SK-N-SH (cell line): ENCODE data around the gene ALG9. TPM values are rescaled to one million over a fixed set of nuclear protein-coding genes. Genes with fewer than 3 reads are reported as not detected.
"Not testable (repeated sequence)": the region's sequence is repeated elsewhere in the genome, so short reads cannot be mapped to it uniquely, and the experiment has no call there.

ENCODE experiments used
- CTCF ChIA-PET: fragments of 300-600, 350-600 bp; formaldehyde crosslinking; extraction: SDS; loops from one replicate; lab custom pipeline; 2021; lab: Yijun Ruan, JAX
- POLR2A ChIA-PET: fragments of 350-600 bp; sonication (Branson Sonifier 250); formaldehyde crosslinking; extraction: SDS; loops from one replicate; lab custom pipeline; 2020; ENCODE audit warnings: antibody characterized with exemption, inconsistent platforms; lab: Yijun Ruan, JAX
- DNase-seq: peaks from one replicate; pipeline ENCODE4 v3.0.0; 2012
- H2AFZ ChIP-seq: fragments of 200-600 bp; sonication (generic); 2 replicates; pipeline ENCODE4 v1.8.1; 2016; ENCODE audit warnings: antibody characterized with exemption, mild to moderate bottlenecking, low read depth
- H3F3A ChIP-seq: fragments of 200-600 bp; sonication (generic); replicated peaks from 2 replicates; pipeline ENCODE3; 2016; ENCODE audit warnings: antibody characterized with exemption, mild to moderate bottlenecking; ENCODE audit not compliant: insufficient read depth
- H3K27ac ChIP-seq, 2 experiments: fragments of 200-500 bp in 1 of 2; fragments of 200-600 bp in 1 of 2; sonication (Bioruptor generic) in 1 of 2; sonication (generic), shearing (Covaris generic) in 1 of 2; 2 replicates each; pipeline versions ENCODE4 v1.5.1 to v1.6.1; 2014 to 2016; ENCODE audit warnings: low read depth in 2 of 2, inconsistent platforms in 1 of 2, low read length in 1 of 2, mild to moderate bottlenecking in 1 of 2, mixed read lengths in 1 of 2
- H3K27me3 ChIP-seq: fragments of 200-600 bp; sonication (generic), shearing (Covaris generic); 2 replicates; pipeline ENCODE4 v1.6.1; 2016; ENCODE audit warnings: mixed run types; ENCODE audit not compliant: insufficient read depth
- H3K36me3 ChIP-seq, 2 experiments: fragments of 200-500 bp in 1 of 2; fragments of 200-600 bp in 1 of 2; sonication (Bioruptor generic) in 1 of 2; sonication (generic) in 1 of 2; replicated peaks in 1 of 2; 2 replicates each; pipeline versions ENCODE3 to v1.5.1; 2014 to 2016; ENCODE audit warnings: low read length in 1 of 2, mild to moderate bottlenecking in 1 of 2; ENCODE audit not compliant: insufficient read depth in 2 of 2, control insufficient read depth in 1 of 2
- H3K4me1 ChIP-seq, 2 experiments: fragments of 200-500 bp in 1 of 2; fragments of 200-600 bp in 1 of 2; sonication (Bioruptor generic) in 1 of 2; sonication (generic), shearing (Covaris generic) in 1 of 2; 2 replicates each; pipeline versions ENCODE4 v1.5.1 to v1.6.1; 2014 to 2016; ENCODE audit warnings: low read depth in 1 of 2, low read length in 1 of 2, mixed run types in 1 of 2; ENCODE audit not compliant: insufficient read depth in 2 of 2, control insufficient read depth in 1 of 2
- H3K4me2 ChIP-seq: fragments of 200-600 bp; sonication (generic), shearing (Covaris generic); 2 replicates; pipeline ENCODE4 v1.6.1; 2017; ENCODE audit warnings: mixed run types
- H3K4me3 ChIP-seq, 2 experiments: fragments of 200-500 bp in 1 of 2; fragments of 200-600 bp in 1 of 2; sonication (Bioruptor generic) in 1 of 2; sonication (generic), shearing (Covaris generic) in 1 of 2; 2 replicates each; pipeline versions ENCODE4 v1.5.1 to v1.8.1; 2014 to 2016; ENCODE audit warnings: low read depth in 2 of 2, inconsistent platforms in 1 of 2, low read length in 1 of 2, mild to moderate bottlenecking in 1 of 2, mixed read lengths in 1 of 2, moderate library complexity in 1 of 2
- H3K79me2 ChIP-seq: fragments of 200-600 bp; sonication (generic); 2 replicates; pipeline ENCODE4 v1.8.1; 2017; ENCODE audit warnings: mild to moderate bottlenecking; ENCODE audit not compliant: insufficient read depth
- H3K9ac ChIP-seq: fragments of 200-600 bp; sonication (generic); 2 replicates; pipeline ENCODE4 v1.6.1; 2017; ENCODE audit warnings: mixed run types
- H3K9me2 ChIP-seq: fragments of 200-600 bp; sonication (generic); 2 replicates; pipeline ENCODE4 v1.6.1; 2017; ENCODE audit warnings: mixed run types
- H3K9me3 ChIP-seq: fragments of 200-600 bp; sonication (generic); 2 replicates; pipeline ENCODE4 v1.6.1; 2017; ENCODE audit warnings: mixed run types, mild to moderate bottlenecking, moderate library complexity
- H4K20me1 ChIP-seq: fragments of 200-600 bp; sonication (generic); 2 replicates; pipeline ENCODE4 v1.6.1; 2017; ENCODE audit warnings: mild to moderate bottlenecking, mixed run types; ENCODE audit not compliant: insufficient read depth
- CHD2 ChIP-seq: fragments of 150-350 bp; IDR thresholded peaks from 2 replicates; pipeline ENCODE4 v1.6.1; 2018; ENCODE audit warnings: low read length; ENCODE audit not compliant: partially characterized antibody
- EP300 ChIP-seq, 2 experiments: IDR thresholded peaks; 2 replicates each; pipeline versions ENCODE4 v1.4.0 to v1.6.1; 2012; ENCODE audit warnings: borderline replicate concordance in 1 of 2, low read depth in 1 of 2, low read length in 1 of 2
- EZH2phosphoT487 ChIP-seq: fragments of 200-600 bp; sonication (generic); IDR thresholded peaks from 2 replicates; pipeline ENCODE4 v1.6.1; 2017; ENCODE audit warnings: low read depth, mixed run types, mild to moderate bottlenecking, antibody characterized with exemption, moderate library complexity, borderline replicate concordance
- GATA2 ChIP-seq: sonication (generic); formaldehyde crosslinking; IDR thresholded peaks from 2 replicates; pipeline ENCODE4 v1.5.0; 2020; ENCODE audit warnings: mild to moderate bottlenecking, missing genetic modification reagents
- JUND ChIP-seq: IDR thresholded peaks from 2 replicates; pipeline ENCODE4 v1.4.0; 2012
- MEF2A ChIP-seq: IDR thresholded peaks from 2 replicates; pipeline ENCODE4 v1.4.0; 2012; ENCODE audit warnings: low read depth, borderline replicate concordance
- NRF1 ChIP-seq: IDR thresholded peaks from 2 replicates; pipeline ENCODE4 v1.6.1; 2012; ENCODE audit warnings: low read depth, mild to moderate bottlenecking, low read length
- PBX3 ChIP-seq: IDR thresholded peaks from 2 replicates; pipeline ENCODE4; 2012
- REST ChIP-seq: IDR thresholded peaks from 2 replicates; pipeline ENCODE4 v1.6.1; 2012; ENCODE audit warnings: mild to moderate bottlenecking, low read depth, low read length, moderate library complexity
- SIN3A ChIP-seq: IDR thresholded peaks from 2 replicates; pipeline ENCODE4 v1.6.1; 2012; ENCODE audit warnings: low read depth, mild to moderate bottlenecking, low read length, moderate library complexity, borderline replicate concordance
- TCF12 ChIP-seq: IDR thresholded peaks from 2 replicates; pipeline ENCODE4 v1.4.0; 2012
- YY1 ChIP-seq: IDR thresholded peaks from 2 replicates; pipeline ENCODE4 v1.4.0; 2012; ENCODE audit warnings: low read depth, mild to moderate bottlenecking
- WGBS: methylation state at CpG from one replicate; pipeline ENCODE4 v1.1.6; 2017; ENCODE audit warnings: low lambda C conversion rate; 5-methylcytosine and 5-hydroxymethylcytosine counted together
- polyA plus RNA-seq, 3 experiments: library from polyadenylated mRNA; depleted of rRNA; stranded (reverse); fragments of >200 nt; gene quantifications; 2 replicates each; pipeline ENCODE4 v1.2.3, GENCODE V29; 2012
- TF ChIP-seq, protein P1 (sequence below): IDR thresholded peaks from 2 replicates; pipeline ENCODE4 v1.4.0; 2012; ENCODE audit warnings: low read depth, borderline replicate concordance

The ALG9 gene
- polyA plus RNA-seq, 1 of the 3 experiments (the other 2 are of a cell fraction), result 17.9 TPM

GRCh38 chr11:111785076-111785475 lies 86.3 kb downstream of the ALG9 start:
- H3K79me2 ChIP-seq, result no peaks in the 10 kb centered on the region
- H2AFZ ChIP-seq, result no peak overlapping the region
- ChIA-PET CTCF (interaction anchor here (0.5 to 2.1 kb wide), 3 partner anchors 8 to 180 kb away, joined by 3 to 13 read pairs (median 3); no protein-coding TSS in a partner anchor), POLR2A (no interaction called here)
- no peaks in the 10 kb centered on the region for H4K20me1 ChIP-seq
- no peaks in the 10 kb centered on the region for H3K9me3 ChIP-seq
- no peak overlapping the region for H3K27ac ChIP-seq
- no peak overlapping the region for H3K4me2 ChIP-seq
- TF ChIP-seq MEF2A, result no peak
- TF ChIP-seq NRF1, result no peak
- no peak for TF ChIP-seq YY1
- TF ChIP-seq CHD2, result no peak
- no peak for TF ChIP-seq SIN3A
- TF ChIP-seq, protein P1, sequence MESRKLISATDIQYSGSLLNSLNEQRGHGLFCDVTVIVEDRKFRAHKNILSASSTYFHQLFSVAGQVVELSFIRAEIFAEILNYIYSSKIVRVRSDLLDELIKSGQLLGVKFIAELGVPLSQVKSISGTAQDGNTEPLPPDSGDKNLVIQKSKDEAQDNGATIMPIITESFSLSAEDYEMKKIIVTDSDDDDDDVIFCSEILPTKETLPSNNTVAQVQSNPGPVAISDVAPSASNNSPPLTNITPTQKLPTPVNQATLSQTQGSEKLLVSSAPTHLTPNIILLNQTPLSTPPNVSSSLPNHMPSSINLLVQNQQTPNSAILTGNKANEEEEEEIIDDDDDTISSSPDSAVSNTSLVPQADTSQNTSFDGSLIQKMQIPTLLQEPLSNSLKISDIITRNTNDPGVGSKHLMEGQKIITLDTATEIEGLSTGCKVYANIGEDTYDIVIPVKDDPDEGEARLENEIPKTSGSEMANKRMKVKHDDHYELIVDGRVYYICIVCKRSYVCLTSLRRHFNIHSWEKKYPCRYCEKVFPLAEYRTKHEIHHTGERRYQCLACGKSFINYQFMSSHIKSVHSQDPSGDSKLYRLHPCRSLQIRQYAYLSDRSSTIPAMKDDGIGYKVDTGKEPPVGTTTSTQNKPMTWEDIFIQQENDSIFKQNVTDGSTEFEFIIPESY, result no peak
- TF ChIP-seq EZH2phosphoT487, result no peak
- TF ChIP-seq GATA2, result no peak
- no peak for TF ChIP-seq JUND
- no peak for TF ChIP-seq EP300 (IDR thresholded peaks at IDR 0.05; ENCODE audit: borderline replicate concordance in 1 of 2, low read depth in 1 of 2, low read length in 1 of 2)
- TF ChIP-seq TCF12, result no peak
- TF ChIP-seq REST, result no peak
- TF ChIP-seq PBX3, result no peak
- TF ChIP-seq, all 33 proteins: peak for 0
- no peaks in the 10 kb centered on the region for H3K27me3 ChIP-seq
- H3K9ac ChIP-seq, result no peak overlapping the region
- no peaks in the 10 kb centered on the region for H3K9me2 ChIP-seq
- no peak overlapping the region for H3K4me3 ChIP-seq
- 88% methylated on average over 2 of the region's 2 CpGs for WGBS
- no peaks in the 10 kb centered on the region for H3F3A ChIP-seq
- no peak for DNase-seq
- peaks cover 6 to 9% of the 10 kb centered on the region in 2 experiments for H3K36me3 ChIP-seq
- H3K4me1 ChIP-seq, result peaks cover 5 to 10% of the 10 kb centered on the region in 2 experiments; a peak in 3 of 4 replicates

DNA sequence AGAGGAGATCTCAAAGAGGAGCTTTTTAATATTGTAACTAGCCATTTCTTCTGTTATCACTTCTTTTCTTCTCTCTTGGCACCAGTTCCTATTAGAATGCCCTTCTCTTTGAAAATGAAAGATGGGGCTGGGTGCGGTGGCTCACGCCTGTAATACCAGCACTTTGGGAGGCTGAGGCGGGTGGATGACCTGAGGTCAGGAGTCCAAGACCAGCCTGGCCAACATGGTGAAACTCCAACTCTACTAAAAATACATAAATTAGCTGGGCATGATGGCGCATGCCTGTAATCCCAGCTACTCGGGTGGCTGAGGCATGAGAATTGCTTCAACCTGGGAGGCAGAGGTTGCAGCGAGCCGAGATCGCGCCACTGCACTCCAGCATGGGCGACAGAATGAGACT lies 87.1 kb downstream of the ALG9 start:
- H3K36me3 ChIP-seq, DNase-seq, H3K9ac ChIP-seq, H3F3A ChIP-seq, H3K9me2 ChIP-seq, H3K4me3 ChIP-seq, H3K4me2 ChIP-seq, H3K9me3 ChIP-seq, H3K27me3 ChIP-seq, H4K20me1 ChIP-seq, H3K27ac ChIP-seq, H3K79me2 ChIP-seq, H2AFZ ChIP-seq, POLR2A ChIA-PET: not testable (repeated sequence)
- H3K4me1 ChIP-seq, result peaks cover 5 to 10% of the 10 kb centered on the region in 2 experiments; a peak in 3 of 4 replicates
- 96% methylated on average over 10 of the region's 10 CpGs for WGBS
- CTCF ChIA-PET, result interaction anchor here (1.1 to 12.5 kb wide), 2 partner anchors 166 to 182 kb away, joined by 3 to 184 read pairs; partner anchors contain the start of gene SIK2
